ENCODE results near the gene PHKG2. TPM values are rescaled to one million over a fixed set of nuclear protein-coding genes. Genes with fewer than 3 reads are reported as not detected.

PHKG2 gene, protein sequence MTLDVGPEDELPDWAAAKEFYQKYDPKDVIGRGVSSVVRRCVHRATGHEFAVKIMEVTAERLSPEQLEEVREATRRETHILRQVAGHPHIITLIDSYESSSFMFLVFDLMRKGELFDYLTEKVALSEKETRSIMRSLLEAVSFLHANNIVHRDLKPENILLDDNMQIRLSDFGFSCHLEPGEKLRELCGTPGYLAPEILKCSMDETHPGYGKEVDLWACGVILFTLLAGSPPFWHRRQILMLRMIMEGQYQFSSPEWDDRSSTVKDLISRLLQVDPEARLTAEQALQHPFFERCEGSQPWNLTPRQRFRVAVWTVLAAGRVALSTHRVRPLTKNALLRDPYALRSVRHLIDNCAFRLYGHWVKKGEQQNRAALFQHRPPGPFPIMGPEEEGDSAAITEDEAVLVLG
- total RNA-seq, result 18.0 and 20.5 TPM in 2 replicates

DNA sequence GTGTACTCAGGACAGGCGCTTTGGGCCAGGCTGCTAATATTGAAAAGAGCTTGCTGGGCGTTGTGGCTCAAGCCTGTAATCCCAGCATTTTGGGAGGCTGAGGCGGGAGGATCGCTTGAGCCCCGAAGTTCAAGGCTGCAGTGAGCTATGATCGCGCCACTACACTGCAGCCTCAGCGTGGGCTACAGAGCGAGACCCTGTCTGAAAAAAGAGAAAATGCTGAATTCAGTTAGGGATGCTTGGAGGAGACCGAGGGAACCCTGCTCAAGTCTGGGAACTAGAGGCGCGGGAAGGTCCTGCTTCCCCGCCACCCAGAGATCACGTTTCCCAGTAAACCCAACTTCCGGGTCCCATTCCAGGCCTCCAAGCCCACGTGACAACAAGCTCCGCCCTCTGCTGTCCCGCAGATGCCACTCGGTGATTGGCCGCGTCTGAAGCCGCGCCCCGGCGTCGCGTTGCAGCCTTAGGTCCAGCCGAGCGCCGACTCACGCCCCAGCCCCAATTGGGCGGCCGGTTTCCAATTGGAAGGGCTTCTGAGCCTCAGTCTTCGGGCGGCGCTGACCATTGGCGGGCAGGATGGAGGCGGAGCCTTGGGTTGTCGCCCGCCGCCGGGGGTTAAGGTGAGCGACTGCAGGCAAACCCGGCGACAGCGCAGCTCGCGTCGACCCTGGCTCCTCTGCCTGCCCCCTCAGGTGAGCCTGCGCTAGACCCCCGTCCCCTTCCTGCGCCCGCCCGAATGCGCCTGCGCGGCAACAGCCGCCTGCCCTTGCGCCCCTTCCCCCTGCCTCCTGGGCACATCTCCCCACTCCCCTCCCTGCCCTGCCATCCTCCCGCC, at the start of gene PHKG2:
Gene PHKG2 (plus strand): TSS at position 627 of the 835 bp plus-strand sequence. CDS start 396 bp downstream, outside the sequence.

GRCh38 chr16:30698816-30699614, 49.2 kb upstream of the PHKG2 start, which contains the start of gene SRCAP:
Gene SRCAP, plus strand, starts transcription at chr16:30699171. Its CDS starts 1,654 bp downstream, at chr16:30700825.

GRCh38 chr16:30761928-30762902, 14.0 kb downstream of the PHKG2 start, which contains the start of the genes CFAP119 and RNF40:
Gene CFAP119, minus strand, starts transcription at chr16:30762062. Its CDS starts 314 bp downstream, at chr16:30761748.
Gene RNF40, plus strand, starts transcription at chr16:30762322. Its CDS starts 224 bp downstream, at chr16:30762546.

DNA sequence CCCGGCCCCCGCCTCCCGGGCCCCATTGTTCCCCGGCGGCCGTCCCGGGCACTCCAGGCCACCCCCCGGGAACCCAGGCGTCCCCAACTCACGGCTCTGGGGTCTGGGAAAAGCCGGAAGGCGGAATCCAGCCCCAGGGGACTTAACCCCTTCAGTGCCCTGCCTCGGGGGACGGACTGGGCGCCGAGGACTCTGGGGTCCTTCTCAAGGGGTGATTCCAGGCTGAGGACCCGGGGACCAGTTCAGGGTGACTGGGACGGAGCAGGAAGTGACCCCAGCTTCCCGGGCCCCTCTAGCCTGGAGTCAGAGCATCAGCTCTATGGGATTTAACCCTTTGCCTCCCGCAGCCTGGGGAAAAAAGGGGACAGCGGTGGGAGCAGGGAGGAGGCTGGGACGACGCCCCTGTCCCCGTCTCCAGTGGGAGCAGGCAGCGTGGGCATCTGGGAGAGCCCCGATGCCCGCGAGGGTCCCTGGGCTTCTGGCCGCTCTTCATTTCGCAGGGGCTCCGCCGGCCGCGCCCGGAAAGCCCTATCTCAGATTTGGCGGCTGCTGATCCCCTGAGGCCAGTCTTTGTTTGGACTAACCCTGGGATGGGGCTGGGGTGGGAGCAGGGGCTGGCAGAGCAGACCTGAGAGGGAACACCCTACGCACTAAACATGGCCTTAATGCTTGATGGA, 38.8 kb downstream of the PHKG2 start, which contains the start of gene ZNF629:
Gene ZNF629 (minus strand): TSS at position 270 of the 677 bp plus-strand sequence. CDS start 2,723 bp downstream, outside the sequence.

Small RNA genes lying within 50 kb of the gene (small RNA-seq; reads per million reads assigned to genes)
- gene RNU6-1043P (not detected), gene SNORA30 (537 reads per million, percentile 99 among the genes with 10 or more reads in this experiment)

Other genes starting within 250 kb of the PHKG2 start
- 18.0 and 20.5 TPM in 2 replicates for gene ZNF768, start 221.9 kb upstream of the PHKG2 start, total RNA-seq
- 8.1 and 8.4 TPM in 2 replicates for gene ZNF747, start 213.6 kb upstream of the PHKG2 start, total RNA-seq
- gene ZNF764, start 190.1 kb upstream of the PHKG2 start, total RNA-seq, result 4.8 and 7.6 TPM in 2 replicates
- 4.9 and 8.5 TPM in 2 replicates for gene ZNF688, start 176.7 kb upstream of the PHKG2 start, total RNA-seq
- 9.4 and 11.4 TPM in 2 replicates for gene ZNF785, start 162.7 kb upstream of the PHKG2 start, total RNA-seq
- 5.1 and 5.5 TPM in 2 replicates for gene ZNF689, start 138.0 kb upstream of the PHKG2 start, total RNA-seq
- 5.9 and 7.8 TPM in 2 replicates for gene PRR14, start 97.5 kb upstream of the PHKG2 start, total RNA-seq
- gene FBRS, start 90.0 kb upstream of the PHKG2 start, total RNA-seq, result 13.2 and 32.6 TPM in 2 replicates
- gene SRCAP, start 49.3 kb upstream of the PHKG2 start, total RNA-seq, result 14.0 and 19.4 TPM in 2 replicates
- 1.5 and 2.5 TPM in 2 replicates for gene CFAP119, start 13.6 kb downstream of the PHKG2 start, total RNA-seq
- 63.6 and 90.5 TPM in 2 replicates for gene RNF40, start 13.9 kb downstream of the PHKG2 start, total RNA-seq
- gene ZNF629, start 38.8 kb downstream of the PHKG2 start, total RNA-seq, result 13.6 and 14.1 TPM in 2 replicates
- 34.0 and 37.5 TPM in 2 replicates for gene BCL7C, start 145.7 kb downstream of the PHKG2 start, total RNA-seq
- 0.59 and 1.1 TPM in 2 replicates for gene CTF1, start 148.2 kb downstream of the PHKG2 start, total RNA-seq
- 14.3 and 26.0 TPM in 2 replicates for gene FBXL19, start 175.1 kb downstream of the PHKG2 start, total RNA-seq
- gene ORAI3, start 200.6 kb downstream of the PHKG2 start, total RNA-seq, result 38.3 and 41.5 TPM in 2 replicates
- gene SETD1A, start 209.3 kb downstream of the PHKG2 start, total RNA-seq, result 2.2 and 3.9 TPM in 2 replicates
- 100 and 164 TPM in 2 replicates for gene HSD3B7, start 236.8 kb downstream of the PHKG2 start, total RNA-seq